GOT3 (cell line): ENCODE results near the gene CLSTN1.

ENCODE experiments used
- DNase-seq: peaks from one replicate; lab custom pipeline; 2025; ENCODE audit warnings: mixed read lengths; lab: John Stamatoyannopoulos, UW

CLSTN1 gene

GRCh38 chr1:9680091-9680490 lies 143.7 kb downstream of the CLSTN1 start:
- no peak for DNase-seq
